ENCODE data around the gene PATE3. TPM values are rescaled to one million over a fixed set of nuclear protein-coding genes. Genes with fewer than 3 reads are reported as not detected.

The PATE3 gene
- total RNA-seq, 3 donors from 2014 or later, result not detected

DNA sequence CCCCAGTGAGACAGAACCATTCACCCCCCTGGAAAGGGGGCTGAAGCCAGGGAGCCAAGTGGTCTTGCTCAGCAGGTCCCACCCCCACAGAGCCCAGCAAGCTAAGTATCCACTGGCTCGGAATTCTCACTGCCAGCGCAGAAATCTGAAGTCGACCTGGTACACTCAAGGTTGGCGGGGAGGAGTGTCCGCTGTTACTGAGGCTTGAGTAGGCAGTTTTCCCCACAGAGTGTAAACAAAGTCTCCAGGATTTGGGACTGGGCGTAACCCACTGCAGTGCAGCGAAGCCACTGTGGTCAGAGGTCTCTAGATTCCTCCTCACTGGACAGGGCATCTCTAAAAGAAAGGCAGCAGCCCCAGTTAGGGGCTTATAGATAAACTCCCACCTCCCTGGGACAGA is 31.9 kb upstream of the PATE3 start:
- no peak for DNase-seq (ENCODE audit: low spot score in 2 of 2)
- TF ChIP-seq, protein P1, sequence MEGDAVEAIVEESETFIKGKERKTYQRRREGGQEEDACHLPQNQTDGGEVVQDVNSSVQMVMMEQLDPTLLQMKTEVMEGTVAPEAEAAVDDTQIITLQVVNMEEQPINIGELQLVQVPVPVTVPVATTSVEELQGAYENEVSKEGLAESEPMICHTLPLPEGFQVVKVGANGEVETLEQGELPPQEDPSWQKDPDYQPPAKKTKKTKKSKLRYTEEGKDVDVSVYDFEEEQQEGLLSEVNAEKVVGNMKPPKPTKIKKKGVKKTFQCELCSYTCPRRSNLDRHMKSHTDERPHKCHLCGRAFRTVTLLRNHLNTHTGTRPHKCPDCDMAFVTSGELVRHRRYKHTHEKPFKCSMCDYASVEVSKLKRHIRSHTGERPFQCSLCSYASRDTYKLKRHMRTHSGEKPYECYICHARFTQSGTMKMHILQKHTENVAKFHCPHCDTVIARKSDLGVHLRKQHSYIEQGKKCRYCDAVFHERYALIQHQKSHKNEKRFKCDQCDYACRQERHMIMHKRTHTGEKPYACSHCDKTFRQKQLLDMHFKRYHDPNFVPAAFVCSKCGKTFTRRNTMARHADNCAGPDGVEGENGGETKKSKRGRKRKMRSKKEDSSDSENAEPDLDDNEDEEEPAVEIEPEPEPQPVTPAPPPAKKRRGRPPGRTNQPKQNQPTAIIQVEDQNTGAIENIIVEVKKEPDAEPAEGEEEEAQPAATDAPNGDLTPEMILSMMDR (IDR thresholded peaks at IDR 0.05), result no peak
- TF ChIP-seq POLR2AphosphoS5 (IDR thresholded peaks at IDR 0.05) (no peak), POLR2A (IDR thresholded peaks at IDR 0.05) (no peak)
- H3K27ac ChIP-seq, result no peak overlapping the region
- peaks cover 0 to 12% of the 10 kb centered on the region in 2 donors for H3K9me3 ChIP-seq
- intact Hi-C loops (cut with DNase I; ENCODE audit: low total_unique reads), result no loop called here
- H3K4me1 ChIP-seq, result no peaks in the 10 kb centered on the region
- H3K36me3 ChIP-seq, result no peaks in the 10 kb centered on the region
- H3K27me3 ChIP-seq, result no peaks in the 10 kb centered on the region
- no peak overlapping the region for H3K4me3 ChIP-seq

DNA sequence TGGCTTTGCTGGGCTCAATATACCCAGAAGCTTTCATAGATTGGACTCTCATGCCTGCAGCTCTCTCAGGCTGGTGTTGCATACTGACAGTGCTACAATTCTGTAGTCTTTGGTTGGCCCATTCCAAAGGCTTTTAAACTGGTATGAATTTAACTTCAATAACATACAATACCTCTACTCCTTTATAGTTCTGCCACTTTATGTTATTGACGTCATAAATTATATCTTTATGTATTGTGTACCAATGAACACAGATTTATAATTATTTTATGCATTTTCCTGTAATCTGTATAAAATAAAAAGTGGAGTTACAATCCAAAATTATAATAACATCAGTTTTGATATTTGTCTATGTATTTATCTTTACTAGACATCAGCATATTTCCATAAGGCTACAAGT is 25.5 kb upstream of the PATE3 start:
- DNase-seq (ENCODE audit: low spot score in 2 of 2), result no peak
- Histone ChIP-seq H3K36me3 (no peaks in the 10 kb centered on the region), H3K9me3 (peaks cover 0 to 12% of the 10 kb centered on the region in 2 donors), H3K4me3 (no peak overlapping the region), H3K27ac (no peak overlapping the region), H3K4me1 (no peaks in the 10 kb centered on the region), H3K27me3 (no peaks in the 10 kb centered on the region)
- TF ChIP-seq, protein P1 (IDR thresholded peaks at IDR 0.05), result no peak
- TF ChIP-seq POLR2AphosphoS5 (IDR thresholded peaks at IDR 0.05), result no peak
- no peak for TF ChIP-seq POLR2A (IDR thresholded peaks at IDR 0.05)
- intact Hi-C loops (cut with DNase I; ENCODE audit: low total_unique reads), result no loop called here

DNA sequence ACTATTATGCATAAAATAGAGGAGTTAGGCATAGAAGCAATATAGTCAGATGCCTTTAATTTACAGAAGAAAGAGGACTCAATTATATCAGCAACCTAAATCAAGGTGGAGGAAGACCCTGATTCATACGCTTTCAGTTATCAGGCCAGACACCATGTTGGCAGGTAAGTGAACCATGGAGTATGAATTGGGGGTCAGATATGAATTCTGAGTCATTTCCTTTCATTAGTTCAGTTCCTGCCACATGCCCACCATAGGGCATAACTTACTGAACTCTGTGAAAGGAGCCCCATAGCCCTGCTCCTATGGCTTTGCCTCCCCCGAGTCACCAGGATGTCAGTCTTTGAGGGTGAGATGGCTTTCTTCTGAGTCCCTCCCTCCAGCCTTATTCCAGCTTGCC is 24.4 kb upstream of the PATE3 start:
- intact Hi-C loops (cut with DNase I; ENCODE audit: low total_unique reads), result no loop called here
- DNase-seq (ENCODE audit: low spot score in 2 of 2), result no peak
- Histone ChIP-seq H3K27ac (no peak overlapping the region), H3K36me3 (no peaks in the 10 kb centered on the region), H3K9me3 (peaks cover 0 to 6% of the 10 kb centered on the region in 2 donors), H3K27me3 (no peaks in the 10 kb centered on the region), H3K4me1 (no peaks in the 10 kb centered on the region), H3K4me3 (no peak overlapping the region)
- TF ChIP-seq POLR2AphosphoS5 (IDR thresholded peaks at IDR 0.05), result no peak
- TF ChIP-seq, protein P1 (IDR thresholded peaks at IDR 0.05), result no peak
- TF ChIP-seq POLR2A (IDR thresholded peaks at IDR 0.05), result no peak

DNA sequence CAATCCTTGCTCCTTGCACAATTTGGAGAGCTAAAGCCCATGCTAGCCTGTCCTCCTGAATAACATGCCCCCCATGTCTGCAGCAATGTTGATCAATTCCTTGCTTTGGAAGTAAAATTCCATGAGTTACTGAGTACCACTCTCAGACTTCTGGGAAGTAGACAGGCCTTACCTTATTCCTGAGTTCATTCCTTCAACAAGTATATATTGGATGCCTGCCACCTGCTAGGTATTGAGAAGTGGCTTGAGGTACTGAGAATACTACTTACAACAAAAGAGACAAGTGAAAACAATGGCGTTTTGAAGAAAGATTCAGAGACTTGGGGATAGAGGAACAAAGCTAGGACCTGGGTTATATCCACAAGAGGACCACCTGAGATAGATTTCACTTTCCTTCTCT is 21.7 kb upstream of the PATE3 start:
- DNase-seq (ENCODE audit: low spot score in 2 of 2), result no peak
- no peak overlapping the region for H3K4me3 ChIP-seq
- no peak overlapping the region for H3K27ac ChIP-seq
- intact Hi-C loops (cut with DNase I; ENCODE audit: low total_unique reads), result no loop called here
- H3K4me1 ChIP-seq, result no peaks in the 10 kb centered on the region
- TF ChIP-seq, protein P1 (IDR thresholded peaks at IDR 0.05), result no peak
- TF ChIP-seq POLR2AphosphoS5 (IDR thresholded peaks at IDR 0.05) (no peak), POLR2A (IDR thresholded peaks at IDR 0.05) (no peak)
- H3K9me3 ChIP-seq, result no peaks in the 10 kb centered on the region
- H3K36me3 ChIP-seq, result no peaks in the 10 kb centered on the region
- H3K27me3 ChIP-seq, result no peaks in the 10 kb centered on the region

DNA sequence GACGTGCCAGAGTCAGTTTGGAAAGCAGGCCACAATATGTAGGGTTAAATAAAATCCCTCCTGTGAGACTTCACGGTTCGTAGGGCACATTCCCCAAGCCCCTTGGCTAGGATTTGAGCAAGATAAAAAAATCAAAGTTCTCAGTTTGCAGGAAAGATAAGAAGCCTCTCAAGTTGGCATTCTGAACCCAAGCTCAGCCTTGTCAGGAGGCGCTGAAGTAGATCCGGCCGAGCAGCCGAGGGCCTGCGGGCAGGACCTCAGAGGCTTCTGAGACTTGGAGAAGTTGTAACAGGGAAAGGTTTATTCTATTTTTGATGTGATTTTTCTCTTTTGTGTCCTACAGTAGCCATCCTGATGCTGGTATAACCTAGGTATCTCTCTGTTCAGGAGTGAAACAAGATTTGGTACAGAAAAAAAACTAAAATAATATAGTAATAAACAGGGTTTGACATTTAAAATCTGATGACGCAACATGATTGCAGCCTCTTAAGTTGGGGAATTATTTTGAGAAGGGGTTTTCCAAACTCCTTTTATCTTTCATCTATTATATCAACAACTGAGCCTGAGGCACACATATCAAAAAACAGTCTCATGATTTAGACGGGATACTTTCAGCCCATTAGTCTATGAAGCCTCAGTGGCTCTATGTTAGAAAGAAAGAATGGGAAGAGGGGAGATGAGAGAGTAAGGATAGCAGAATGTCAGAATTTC is 19.4 kb upstream of the PATE3 start:
- Histone ChIP-seq H3K9me3 (no peaks in the 10 kb centered on the region), H3K27me3 (no peaks in the 10 kb centered on the region), H3K36me3 (no peaks in the 10 kb centered on the region), H3K27ac (no peak overlapping the region), H3K4me3 (no peak overlapping the region), H3K4me1 (no peaks in the 10 kb centered on the region)
- TF ChIP-seq POLR2A (IDR thresholded peaks at IDR 0.05) (no peak), POLR2AphosphoS5 (IDR thresholded peaks at IDR 0.05) (no peak)
- TF ChIP-seq, protein P1 (IDR thresholded peaks at IDR 0.05), result no peak
- DNase-seq (ENCODE audit: low spot score in 2 of 2), result no peak
- intact Hi-C loops (cut with DNase I; ENCODE audit: low total_unique reads), result no loop called here
